Glutamatergic neuron (in vitro differentiated cells): ENCODE data around the gene TGFA. TPM values are rescaled to one million over a fixed set of nuclear protein-coding genes. Genes with fewer than 3 reads are reported as not detected.
A peak's percentile ranks its signal among the peaks of the same experiment; 100 is the strongest.
"Not testable (repeated sequence)": the region's sequence is repeated elsewhere in the genome, so short reads cannot be mapped to it uniquely, and the experiment has no call there.

Source experiments
- DNase-seq: peaks from one replicate; pipeline ENCODE4 v3.0.0; 2022
- H3K27ac Mint-ChIP-seq: one replicate; pipeline ENCODE4 v1.8.0; 2020; ENCODE audit warnings: mild to moderate bottlenecking, mixed read lengths, inconsistent platforms; ENCODE audit not compliant: unreplicated experiment
- H3K27me3 Mint-ChIP-seq: one replicate; pipeline ENCODE4 v1.8.0; 2020; ENCODE audit warnings: mild to moderate bottlenecking, moderate library complexity, mixed read lengths, inconsistent platforms; ENCODE audit not compliant: unreplicated experiment
- H3K36me3 Mint-ChIP-seq: one replicate; pipeline ENCODE4 v1.8.0; 2020; ENCODE audit warnings: mild to moderate bottlenecking, mixed read lengths, inconsistent platforms; ENCODE audit not compliant: unreplicated experiment
- H3K4me1 Mint-ChIP-seq: one replicate; pipeline ENCODE4 v1.8.0; 2020; ENCODE audit warnings: mild to moderate bottlenecking, low read depth, mixed read lengths, inconsistent platforms; ENCODE audit not compliant: unreplicated experiment
- H3K4me3 Mint-ChIP-seq: one replicate; pipeline ENCODE4 v1.8.0; 2020; ENCODE audit warnings: mild to moderate bottlenecking, mixed read lengths, inconsistent platforms; ENCODE audit not compliant: unreplicated experiment
- H3K9me3 Mint-ChIP-seq: one replicate; pipeline ENCODE4 v1.8.0; 2020; ENCODE audit warnings: mild to moderate bottlenecking, moderate library complexity, mixed read lengths, inconsistent platforms; ENCODE audit not compliant: unreplicated experiment
- total RNA-seq: library from RNA; stranded (reverse); fragmentation: NEBNext Ultra II Directional; extraction: Animal tissue kit (Norgen Biotek cat#: 25700); gene quantifications from one replicate; pipeline ENCODE4 v1.2.1, GENCODE V29; 2021; ENCODE audit not compliant: unreplicated experiment
- TF ChIP-seq, protein P1 (sequence below): fragments of 200-600 bp; sonication (generic); IDR thresholded peaks from one replicate; pipeline ENCODE4 v1.5.0; 2021; ENCODE audit not compliant: partially characterized antibody, unreplicated experiment

TGFA gene
- total RNA-seq, 1 donor from 2014 or later, result 4.7 TPM

DNA sequence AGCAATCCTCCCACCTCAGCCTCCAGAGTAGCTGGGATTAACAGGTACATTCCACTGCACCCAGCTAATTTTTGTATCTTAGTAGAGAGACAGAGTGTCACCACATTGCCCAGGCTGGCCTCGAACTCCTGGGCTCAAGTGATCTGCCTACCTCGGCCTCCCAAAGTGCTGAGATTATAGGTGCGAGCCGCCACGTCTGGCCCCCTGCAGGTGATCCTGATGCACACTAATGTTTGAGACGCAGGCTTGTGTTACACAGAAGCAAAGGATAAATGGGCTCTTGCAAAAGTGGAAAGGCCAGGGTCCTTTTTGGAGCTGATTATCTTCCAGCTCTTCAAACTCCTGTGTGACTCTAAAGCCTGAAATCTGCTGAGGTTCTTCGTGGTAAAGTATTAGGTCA lies 84.2 kb downstream of the TGFA start:
- no peak overlapping the region for H3K4me3 Mint-ChIP-seq
- TF ChIP-seq, protein P1, sequence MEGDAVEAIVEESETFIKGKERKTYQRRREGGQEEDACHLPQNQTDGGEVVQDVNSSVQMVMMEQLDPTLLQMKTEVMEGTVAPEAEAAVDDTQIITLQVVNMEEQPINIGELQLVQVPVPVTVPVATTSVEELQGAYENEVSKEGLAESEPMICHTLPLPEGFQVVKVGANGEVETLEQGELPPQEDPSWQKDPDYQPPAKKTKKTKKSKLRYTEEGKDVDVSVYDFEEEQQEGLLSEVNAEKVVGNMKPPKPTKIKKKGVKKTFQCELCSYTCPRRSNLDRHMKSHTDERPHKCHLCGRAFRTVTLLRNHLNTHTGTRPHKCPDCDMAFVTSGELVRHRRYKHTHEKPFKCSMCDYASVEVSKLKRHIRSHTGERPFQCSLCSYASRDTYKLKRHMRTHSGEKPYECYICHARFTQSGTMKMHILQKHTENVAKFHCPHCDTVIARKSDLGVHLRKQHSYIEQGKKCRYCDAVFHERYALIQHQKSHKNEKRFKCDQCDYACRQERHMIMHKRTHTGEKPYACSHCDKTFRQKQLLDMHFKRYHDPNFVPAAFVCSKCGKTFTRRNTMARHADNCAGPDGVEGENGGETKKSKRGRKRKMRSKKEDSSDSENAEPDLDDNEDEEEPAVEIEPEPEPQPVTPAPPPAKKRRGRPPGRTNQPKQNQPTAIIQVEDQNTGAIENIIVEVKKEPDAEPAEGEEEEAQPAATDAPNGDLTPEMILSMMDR, result peak; percentile 25
- H3K9me3 Mint-ChIP-seq, result peaks cover 1% of the 10 kb centered on the region
- H3K27ac Mint-ChIP-seq, result no peak overlapping the region
- H3K27me3 Mint-ChIP-seq, result peaks cover 4% of the 10 kb centered on the region
- H3K4me1 Mint-ChIP-seq, result peaks cover 41% of the 10 kb centered on the region
- DNase-seq, result no peak
- no peaks in the 10 kb centered on the region for H3K36me3 Mint-ChIP-seq

DNA sequence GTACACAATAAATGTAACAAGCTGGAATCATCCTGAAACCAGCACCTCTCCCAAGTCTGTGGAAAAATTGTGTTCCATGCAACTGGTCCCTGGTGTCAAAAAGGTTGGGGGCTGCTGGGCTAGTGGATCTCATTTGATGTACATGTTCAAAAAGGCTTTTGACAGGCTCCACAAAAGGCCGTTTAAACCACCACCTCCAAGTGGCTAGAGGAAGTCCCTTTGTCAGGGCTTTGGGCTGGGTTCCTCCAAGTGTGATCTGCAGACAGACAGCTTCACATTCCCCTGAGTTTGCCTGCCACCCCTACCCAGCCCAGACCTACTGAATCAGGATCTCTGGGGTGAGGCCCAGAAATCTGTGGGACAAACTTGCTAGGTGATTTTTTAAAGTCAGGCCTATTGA lies 84.7 kb downstream of the TGFA start:
- DNase-seq, result no peak
- Mint-ChIP-seq H3K4me1 (peaks cover 36% of the 10 kb centered on the region), H3K36me3 (no peaks in the 10 kb centered on the region), H3K27me3 (peaks cover 4% of the 10 kb centered on the region), H3K9me3 (peaks cover 1% of the 10 kb centered on the region), H3K27ac (no peak overlapping the region), H3K4me3 (no peak overlapping the region)
- TF ChIP-seq, protein P1, result no peak

DNA sequence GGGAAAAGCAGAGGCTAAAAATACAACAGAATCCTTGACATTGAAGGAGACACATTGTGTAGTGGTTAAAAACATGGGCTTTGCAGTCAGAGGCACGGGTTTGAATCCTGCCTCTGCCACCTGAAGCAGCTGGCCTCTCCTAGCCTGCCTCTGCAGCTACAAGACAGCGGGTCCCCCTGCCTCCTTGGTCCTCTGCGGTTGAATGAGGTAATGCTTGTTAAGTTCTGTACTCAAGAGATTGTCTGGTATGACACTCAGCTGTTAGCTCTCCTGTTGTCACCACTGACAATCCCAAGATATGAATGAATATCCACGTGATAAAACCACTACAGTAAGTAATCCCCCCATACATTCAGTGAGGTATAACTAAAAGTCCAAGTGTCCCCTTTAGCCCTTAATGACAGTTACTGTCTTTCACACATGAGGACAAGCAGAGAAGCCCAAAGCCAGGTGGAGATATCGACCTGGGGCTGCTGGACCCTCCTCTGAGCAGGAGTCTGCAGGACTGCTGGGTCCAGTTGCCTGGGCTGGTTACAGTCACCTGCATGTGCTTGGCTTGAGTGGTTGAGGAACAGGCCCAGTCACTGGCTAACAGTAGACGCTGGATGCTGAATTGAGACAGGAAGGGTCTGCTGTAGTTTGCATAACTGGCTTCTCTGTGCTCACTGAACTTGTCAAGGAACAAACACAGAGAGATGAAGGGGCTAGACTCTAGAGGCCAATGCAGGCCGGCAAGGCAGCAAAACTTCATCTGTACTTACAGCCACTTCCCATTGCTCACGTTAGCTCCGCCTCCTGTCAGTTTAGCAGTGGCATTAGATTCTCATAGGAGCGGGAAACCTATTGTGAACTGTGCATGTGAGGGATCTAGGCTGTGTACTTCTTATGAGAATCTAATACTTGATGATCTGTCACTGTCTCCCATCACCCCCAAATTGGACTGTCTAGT lies 85.5 kb downstream of the TGFA start:
- Mint-ChIP-seq H3K4me3 (no peak overlapping the region), H3K9me3 (peaks cover 1% of the 10 kb centered on the region), H3K36me3 (no peaks in the 10 kb centered on the region), H3K27ac (no peak overlapping the region), H3K27me3 (peaks cover 4% of the 10 kb centered on the region), H3K4me1 (peaks cover 31% of the 10 kb centered on the region)
- no peak for DNase-seq
- TF ChIP-seq, protein P1, result no peak

DNA sequence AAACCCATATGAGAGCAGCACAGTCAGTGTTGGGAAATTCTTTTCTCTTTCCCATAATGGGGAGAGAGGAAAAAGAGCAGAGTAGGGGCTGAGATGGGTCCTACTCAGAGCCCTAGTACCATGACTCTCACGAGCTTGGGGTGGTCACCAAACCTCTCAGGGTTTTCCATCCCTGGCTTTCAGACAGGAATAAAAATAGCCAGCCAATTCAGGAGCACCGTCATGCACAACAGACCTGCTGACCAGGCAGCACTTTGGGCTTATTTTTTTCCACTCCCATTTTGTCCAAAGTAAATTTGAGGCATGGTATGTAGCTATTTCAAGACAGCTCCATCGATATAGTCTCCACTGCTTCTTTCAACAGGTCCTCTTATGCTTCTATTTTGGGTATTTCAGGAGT lies 86.4 kb downstream of the TGFA start:
- DNase-seq, result no peak
- Mint-ChIP-seq H3K4me3 (no peak overlapping the region), H3K27ac (no peak overlapping the region), H3K4me1 (peaks cover 25% of the 10 kb centered on the region), H3K36me3 (no peaks in the 10 kb centered on the region), H3K27me3 (peaks cover 3% of the 10 kb centered on the region), H3K9me3 (peaks cover 1% of the 10 kb centered on the region)
- TF ChIP-seq, protein P1, result no peak

DNA sequence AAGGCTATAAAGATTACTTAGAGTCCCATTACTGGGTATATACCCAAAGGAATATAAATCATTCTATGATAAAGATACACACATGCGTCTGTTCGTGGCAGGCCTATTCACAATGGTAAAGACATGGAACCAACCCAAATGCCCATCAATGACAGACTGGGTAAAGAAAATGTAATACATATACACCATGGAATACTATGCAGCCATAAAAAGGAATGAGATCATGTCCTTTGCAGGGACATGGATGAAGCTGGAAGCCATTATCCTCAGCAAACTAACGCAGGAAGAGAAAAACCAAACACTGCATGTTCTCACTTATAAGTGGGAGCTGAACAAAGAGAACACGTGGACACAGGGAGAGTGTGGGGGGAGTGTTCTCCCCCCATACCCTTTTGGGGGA lies 87.0 kb downstream of the TGFA start:
- DNase-seq, H3K27me3 Mint-ChIP-seq, H3K9me3 Mint-ChIP-seq, H3K4me3 Mint-ChIP-seq, H3K27ac Mint-ChIP-seq, H3K36me3 Mint-ChIP-seq: not testable (repeated sequence)
- H3K4me1 Mint-ChIP-seq, result peaks cover 22% of the 10 kb centered on the region
